Left ventricle myocardium inferior (tissue), 1 donor: ENCODE measurements around the gene CREB3L4. TPM values are rescaled to one million over a fixed set of nuclear protein-coding genes. Genes with fewer than 3 reads are reported as not detected.
A peak's percentile ranks its signal among the peaks of the same experiment; 100 is the strongest.

ENCODE experiments used
- DNase-seq: peaks from one replicate; pipeline ENCODE4 v3.0.0-alpha.2; 2020
- H3K27ac ChIP-seq: fragments of 200-600 bp; replicated peaks from 2 replicates; pipeline ENCODE4 v1.8.0; 2021
- H3K27me3 ChIP-seq: fragments of 200-600 bp; 2 replicates; pipeline ENCODE4 v1.8.0; 2021; ENCODE audit warnings: low read depth
- H3K36me3 ChIP-seq: fragments of 200-600 bp; 2 replicates; pipeline ENCODE4 v1.8.0; 2021
- H3K4me1 ChIP-seq: fragments of 200-600 bp; 2 replicates; pipeline ENCODE4 v1.8.0; 2021
- H3K4me3 ChIP-seq: fragments of 200-600 bp; 2 replicates; pipeline ENCODE4 v1.8.0; 2021; ENCODE audit warnings: mild to moderate bottlenecking, moderate library complexity
- H3K9me3 ChIP-seq: fragments of 200-600 bp; replicated peaks from 2 replicates; pipeline ENCODE4 v1.8.0; 2021
- intact Hi-C: fragments of 100-400 bp; cut with micrococcal nuclease; formaldehyde crosslinking; loops from one replicate; pipeline ENCODE4 v1.11.0; 2022
- total RNA-seq: library from RNA; stranded (reverse); fragmentation: NEBNext Ultra II Directional; extraction: Animal tissue kit (Norgen Biotek cat#: 25700); gene quantifications from one replicate; pipeline ENCODE4 v1.2.1, GENCODE V29; 2021
- TF ChIP-seq, protein P1 (sequence below): fragments of 200-600 bp; IDR thresholded peaks from 2 replicates; pipeline ENCODE4 v1.8.0; 2021; ENCODE audit warnings: antibody characterized with exemption, mild to moderate bottlenecking, borderline replicate concordance
- donor health status: DM: no; HTN: yes; CAD: no; lungs with severe emphysema.

The CREB3L4 gene
- total RNA-seq, 1 donor from 2014 or later: 4.8 TPM

GRCh38 chr1:153985341-153985912 lies 17.7 kb downstream of the CREB3L4 start:
- TF ChIP-seq, protein P1, sequence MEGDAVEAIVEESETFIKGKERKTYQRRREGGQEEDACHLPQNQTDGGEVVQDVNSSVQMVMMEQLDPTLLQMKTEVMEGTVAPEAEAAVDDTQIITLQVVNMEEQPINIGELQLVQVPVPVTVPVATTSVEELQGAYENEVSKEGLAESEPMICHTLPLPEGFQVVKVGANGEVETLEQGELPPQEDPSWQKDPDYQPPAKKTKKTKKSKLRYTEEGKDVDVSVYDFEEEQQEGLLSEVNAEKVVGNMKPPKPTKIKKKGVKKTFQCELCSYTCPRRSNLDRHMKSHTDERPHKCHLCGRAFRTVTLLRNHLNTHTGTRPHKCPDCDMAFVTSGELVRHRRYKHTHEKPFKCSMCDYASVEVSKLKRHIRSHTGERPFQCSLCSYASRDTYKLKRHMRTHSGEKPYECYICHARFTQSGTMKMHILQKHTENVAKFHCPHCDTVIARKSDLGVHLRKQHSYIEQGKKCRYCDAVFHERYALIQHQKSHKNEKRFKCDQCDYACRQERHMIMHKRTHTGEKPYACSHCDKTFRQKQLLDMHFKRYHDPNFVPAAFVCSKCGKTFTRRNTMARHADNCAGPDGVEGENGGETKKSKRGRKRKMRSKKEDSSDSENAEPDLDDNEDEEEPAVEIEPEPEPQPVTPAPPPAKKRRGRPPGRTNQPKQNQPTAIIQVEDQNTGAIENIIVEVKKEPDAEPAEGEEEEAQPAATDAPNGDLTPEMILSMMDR: no peak
- Histone ChIP-seq H3K36me3 (peaks cover 12% of the 10 kb centered on the region), H3K4me3 (peak overlapping the region; percentile 74), H3K27me3 (no peaks in the 10 kb centered on the region), H3K4me1 (peaks cover 37% of the 10 kb centered on the region), H3K9me3 (no peaks in the 10 kb centered on the region), H3K27ac (peak overlapping the region; percentile 91)
- intact Hi-C loops: loop anchor here (10.0 kb wide), 2 partner anchors 191 to 311 kb away; partner anchors contain the start of genes ILF2 and NPR1
- DNase-seq: no peak

- TF ChIP-seq, protein P1: no peak
- Histone ChIP-seq H3K4me3 (peak within 1 kb of the TSS; percentile 74), H3K9me3 (no peaks in the 10 kb centered on the region), H3K4me1 (peaks cover 43% of the 10 kb centered on the region), H3K27me3 (no peaks in the 10 kb centered on the region), H3K27ac (peak within 1 kb of the TSS; percentile 91), H3K36me3 (peaks cover 12% of the 10 kb centered on the region)
- intact Hi-C loops: loop anchor here (10.0 kb wide), 2 partner anchors 191 to 311 kb away; partner anchors contain the start of genes ILF2 and NPR1
- DNase-seq: peak; percentile 86
These were observed 18.4 kb downstream of the CREB3L4 start, which contains the start of gene RAB13 for GRCh38 chr1:153985941-153986761. RAB13 (minus strand) TSS chr1:153986339; CDS start chr1:153986236, 103 bp downstream.

GRCh38 chr1:153987621-153988020 lies 19.9 kb downstream of the CREB3L4 start:
- DNase-seq: no peak
- Histone ChIP-seq H3K27ac (no peak overlapping the region), H3K36me3 (peaks cover 18% of the 10 kb centered on the region), H3K27me3 (no peaks in the 10 kb centered on the region), H3K4me3 (no peak overlapping the region), H3K9me3 (no peaks in the 10 kb centered on the region), H3K4me1 (peaks cover 57% of the 10 kb centered on the region)
- TF ChIP-seq, protein P1: no peak
- intact Hi-C loops: loop anchor here (10.0 kb wide), 2 partner anchors 193 to 313 kb away; partner anchors contain the start of genes ILF2 and NPR1

DNA sequence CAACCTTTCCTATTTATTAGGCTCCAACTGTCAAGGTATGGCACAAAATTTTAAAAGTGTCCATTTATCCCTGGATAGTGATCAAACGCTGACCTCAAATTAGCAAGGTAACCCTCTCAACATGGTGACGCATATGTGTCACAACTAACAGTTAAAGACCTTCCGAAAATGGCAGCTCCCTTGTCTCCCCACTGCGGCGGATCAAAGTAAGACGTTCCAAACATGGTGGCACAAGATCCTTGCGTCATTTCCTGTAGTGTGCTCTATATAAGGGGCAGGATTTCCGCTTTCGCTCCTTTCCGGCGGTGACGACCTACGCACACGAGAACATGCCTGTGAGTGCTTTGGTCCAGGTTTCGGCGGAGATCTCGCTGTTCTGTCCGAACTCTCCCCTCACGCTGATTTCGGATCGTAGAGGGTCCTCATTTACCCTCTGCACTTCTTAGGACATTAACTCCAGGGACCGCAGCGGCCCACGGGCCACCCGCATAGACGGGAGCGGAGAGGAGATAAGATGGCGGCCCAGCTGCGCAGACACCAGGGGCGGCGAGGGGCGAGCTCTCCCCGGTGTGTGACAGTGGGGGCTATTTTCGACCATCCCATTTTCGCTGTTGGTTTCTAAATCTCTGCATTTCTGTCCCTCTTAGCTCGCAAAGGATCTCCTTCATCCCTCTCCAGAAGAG lies 22.9 kb downstream of the CREB3L4 start, which contains the start of gene RPS27:
TSS of gene RPS27 (plus strand) at position 295 of the 683 bp plus-strand sequence. CDS start at position 330, 35 bp downstream.
- Histone ChIP-seq H3K36me3 (peaks cover 42% of the 10 kb centered on the region), H3K9me3 (no peaks in the 10 kb centered on the region), H3K4me1 (peaks cover 56% of the 10 kb centered on the region), H3K27me3 (no peaks in the 10 kb centered on the region), H3K27ac (peak within 1 kb of the TSS; percentile 98), H3K4me3 (peak within 1 kb of the TSS; percentile 99)
- TF ChIP-seq, protein P1: no peak
- DNase-seq: peak; percentile 81
- intact Hi-C loops: no loop called here

DNA sequence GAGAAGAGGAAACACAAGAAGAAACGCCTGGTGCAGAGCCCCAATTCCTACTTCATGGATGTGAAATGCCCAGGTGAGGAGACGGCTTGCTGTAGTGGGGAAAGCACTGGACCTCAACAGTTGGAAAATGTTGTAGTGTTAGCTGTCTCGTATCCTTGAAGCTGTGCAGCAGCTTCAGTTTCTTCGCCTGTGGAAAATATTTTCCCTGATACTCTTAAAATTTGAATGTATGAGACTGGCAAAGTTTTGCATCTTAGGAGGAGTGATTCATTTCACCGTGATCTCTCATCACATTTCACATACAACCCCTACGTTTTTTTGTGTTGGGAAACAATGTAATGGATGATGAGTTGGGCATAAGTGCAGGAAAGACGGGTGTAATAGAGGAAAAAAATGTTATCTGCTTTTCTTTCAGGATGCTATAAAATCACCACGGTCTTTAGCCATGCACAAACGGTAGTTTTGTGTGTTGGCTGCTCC lies 23.5 kb downstream of the CREB3L4 start:
- peaks cover 52% of the 10 kb centered on the region for H3K4me1 ChIP-seq
- intact Hi-C loops: no loop called here
- H3K27me3 ChIP-seq: no peaks in the 10 kb centered on the region
- no peaks in the 10 kb centered on the region for H3K9me3 ChIP-seq
- H3K27ac ChIP-seq: peak overlapping the region; percentile 98
- no peak for DNase-seq
- TF ChIP-seq, protein P1: no peak
- H3K4me3 ChIP-seq: peak overlapping the region; percentile 99
- H3K36me3 ChIP-seq: peaks cover 47% of the 10 kb centered on the region
